Cardiac fibroblast (primary cell): ENCODE results near the gene PRKACA.

Experiments used
- DNase-seq, 2 donors: peaks; one replicate each; pipeline versions ENCODE4 v3.0.0 to v3.0.0-alpha.2; 2010; ENCODE audit warnings: low read depth in 2 of 2
- H3K4me3 ChIP-seq, 2 donors: replicated peaks in 1 of 2; 1 replicate in 1 of 2; 2 replicates in 1 of 2; pipeline ENCODE4 v1.5.1; 2011; ENCODE audit warnings: low read depth in 2 of 2, low read length in 2 of 2, mild to moderate bottlenecking in 2 of 2, moderate library complexity in 1 of 2
- CTCF ChIP-seq: IDR thresholded peaks from one replicate; pipeline ENCODE4 v1.5.1; 2011; ENCODE audit warnings: low read depth, mild to moderate bottlenecking, low read length, inconsistent platforms

The PRKACA gene

GRCh38 chr19:14070268-14071050, 47.1 kb downstream of the PRKACA start:
- TF ChIP-seq CTCF = no peak
- no peak overlapping the region for H3K4me3 ChIP-seq
- no peak for DNase-seq

GRCh38 chr19:14066134-14066533, 51.4 kb downstream of the PRKACA start:
- TF ChIP-seq CTCF = no peak
- DNase-seq = no peak
- H3K4me3 ChIP-seq = no peak overlapping the region

GRCh38 chr19:14063105-14063504, 54.5 kb downstream of the PRKACA start:
- no peak for DNase-seq
- H3K4me3 ChIP-seq = no peak overlapping the region
- TF ChIP-seq CTCF = no peak

GRCh38 chr19:14062558-14062855, 55.1 kb downstream of the PRKACA start:
- no peak for TF ChIP-seq CTCF
- no peak overlapping the region for H3K4me3 ChIP-seq
- DNase-seq = no peak

GRCh38 chr19:14061751-14062557, 55.6 kb downstream of the PRKACA start, which contains the start of gene PALM3:
TSS of gene PALM3 (minus strand) at chr19:14062076. CDS start at chr19:14061980, 96 bp downstream.
- DNase-seq = no peak
- H3K4me3 ChIP-seq = no peak within 1 kb of the TSS
- TF ChIP-seq CTCF = no peak

GRCh38 chr19:14061081-14061749, 56.3 kb downstream of the PRKACA start:
- TF ChIP-seq CTCF = no peak
- no peak overlapping the region for H3K4me3 ChIP-seq
- peak in 1 of 2 donors; percentile 41 for DNase-seq
